CD4-positive, alpha-beta T cell treated with Interleukin-12 subunit alpha and Interleukin-12 subunit beta, for 1 hour (primary cell): ENCODE measurements around the gene GJC1.

Experiments
- DNase-seq: peaks from one replicate; pipeline ENCODE4 v3.0.0-alpha.2; 2020

The GJC1 gene

DNA sequence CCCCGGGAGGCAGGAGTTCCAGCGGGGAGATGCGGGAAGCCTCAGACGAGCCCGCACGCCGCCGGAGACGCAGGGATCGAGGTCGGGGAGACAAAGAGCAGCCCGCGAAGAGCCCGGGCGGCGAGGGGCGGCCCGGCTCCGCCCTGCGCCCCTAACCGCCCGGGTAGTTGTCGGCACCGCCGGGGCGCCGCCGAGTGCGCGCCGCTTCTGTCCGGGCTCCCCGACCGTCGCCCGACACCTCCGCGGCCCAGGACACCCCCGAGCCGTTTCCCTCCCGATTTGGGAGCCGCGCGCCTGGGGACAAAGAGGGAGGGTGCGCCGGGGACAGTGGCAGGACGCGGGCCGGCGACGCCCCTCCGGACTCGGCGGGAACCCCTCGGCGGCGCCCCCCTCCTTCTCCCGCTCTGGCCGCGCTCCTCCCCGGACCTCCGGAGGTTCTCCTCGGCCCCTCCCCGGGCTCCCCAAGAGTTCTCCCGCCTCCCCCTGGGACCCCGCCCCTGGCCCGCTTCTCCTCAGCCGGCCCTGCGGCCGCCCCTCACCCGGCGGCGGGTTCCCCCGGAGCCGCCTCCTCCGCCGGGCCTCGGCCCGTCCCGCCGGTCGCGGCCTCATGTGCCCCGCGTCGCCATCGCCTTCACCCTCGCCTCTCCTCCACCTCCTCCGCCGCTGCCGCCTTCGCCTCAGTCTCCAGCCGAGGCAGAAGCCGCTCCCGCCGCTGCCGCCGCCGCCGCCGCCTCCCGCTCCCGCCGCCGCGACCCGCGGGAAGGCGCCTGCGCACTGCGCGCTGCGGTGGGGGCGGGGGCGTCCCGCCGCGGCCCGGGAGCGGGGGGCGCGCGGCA is at the start of gene GJC1:
TSS of gene GJC1 (minus strand) at position 765 of the 836 bp plus-strand sequence. CDS start 24,470 bp downstream, outside the sequence.
- DNase-seq = peak; percentile 6

DNA sequence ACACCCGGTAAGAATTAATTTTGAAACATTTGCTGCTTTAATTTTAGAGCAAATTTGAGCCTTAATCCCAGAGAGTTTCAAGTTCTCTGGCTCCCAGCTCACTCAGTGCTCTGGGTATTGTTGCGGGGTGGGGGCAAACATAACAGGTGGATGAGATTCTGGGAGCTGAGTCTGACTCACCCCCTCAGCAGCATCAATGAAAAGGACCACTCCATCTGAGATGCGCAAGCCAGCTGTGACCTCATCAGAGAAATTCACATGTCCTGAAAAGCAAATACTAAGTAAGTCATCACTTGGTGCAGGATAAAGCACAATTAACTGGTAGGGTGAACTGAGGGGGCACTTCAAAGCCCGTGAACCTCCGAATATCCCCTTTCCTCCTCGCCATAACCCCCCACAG is 49.3 kb upstream of the GJC1 start:
- DNase-seq = no peak

DNA sequence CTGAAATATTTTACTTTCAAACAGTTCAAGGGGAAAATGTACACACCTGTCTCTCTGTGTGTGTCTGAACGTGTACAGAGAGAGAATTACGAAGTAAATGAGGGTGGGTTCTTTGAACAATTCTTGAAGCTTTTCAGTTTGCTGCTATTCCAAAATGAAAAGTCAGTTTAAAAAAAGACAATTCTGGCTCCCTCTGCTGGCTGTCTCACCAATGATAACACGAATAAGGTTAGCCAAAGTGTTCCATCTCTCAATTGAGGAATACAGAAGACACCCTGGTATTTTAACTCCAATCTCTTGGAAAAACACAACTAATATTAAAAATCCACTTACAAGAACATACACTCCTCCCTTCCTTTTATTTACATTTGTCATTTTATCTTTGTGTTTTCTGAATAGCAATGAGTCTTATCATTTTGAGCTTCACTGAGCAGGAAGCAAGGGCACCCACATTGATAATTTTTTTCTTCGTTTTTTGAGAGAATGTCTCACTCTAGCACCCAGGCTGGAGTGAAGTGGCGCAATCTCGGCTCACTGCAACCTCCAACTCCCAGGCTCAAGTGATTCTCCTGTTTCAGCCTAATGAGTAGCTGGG is 48.6 kb upstream of the GJC1 start:
- DNase-seq = peak; percentile 37

DNA sequence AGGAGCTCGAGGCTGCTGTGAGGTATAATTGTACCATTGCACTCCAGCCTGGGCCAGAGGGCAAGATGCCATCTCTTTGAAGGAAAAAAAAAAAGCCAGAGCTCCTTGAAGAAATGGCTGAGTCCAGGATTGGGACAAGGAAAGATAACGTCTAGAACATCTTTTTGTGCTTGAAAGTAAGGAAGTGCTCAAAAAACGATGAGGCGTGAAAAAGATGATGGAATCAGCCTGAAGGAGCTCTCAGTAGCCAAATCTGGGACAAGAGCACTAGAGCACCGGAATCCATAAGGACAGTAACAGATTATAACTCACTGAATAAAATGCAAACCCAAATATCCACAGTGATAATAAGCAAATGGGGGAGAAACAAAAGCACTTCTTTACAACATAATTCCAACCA is 47.0 kb upstream of the GJC1 start:
- no peak for DNase-seq

DNA sequence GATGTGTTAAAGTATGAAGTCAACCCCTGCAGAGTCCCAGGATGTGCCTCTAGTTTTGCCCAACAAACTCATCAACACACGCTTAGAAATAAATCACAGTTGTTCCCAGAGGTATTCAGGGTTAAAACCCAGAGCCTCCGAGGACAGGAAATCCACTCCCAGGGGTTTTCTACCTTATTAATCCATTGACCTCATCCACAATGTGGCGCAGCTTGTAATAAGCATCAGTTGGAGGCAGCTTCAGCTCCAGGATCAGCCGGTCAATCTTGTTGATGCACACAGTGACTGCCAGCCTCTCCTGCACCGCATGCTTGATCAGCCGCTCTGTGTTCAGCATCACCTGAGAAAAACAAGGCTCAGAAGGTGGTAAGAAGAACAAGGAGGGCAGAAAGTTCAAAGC is 45.7 kb upstream of the GJC1 start:
- DNase-seq = no peak

DNA sequence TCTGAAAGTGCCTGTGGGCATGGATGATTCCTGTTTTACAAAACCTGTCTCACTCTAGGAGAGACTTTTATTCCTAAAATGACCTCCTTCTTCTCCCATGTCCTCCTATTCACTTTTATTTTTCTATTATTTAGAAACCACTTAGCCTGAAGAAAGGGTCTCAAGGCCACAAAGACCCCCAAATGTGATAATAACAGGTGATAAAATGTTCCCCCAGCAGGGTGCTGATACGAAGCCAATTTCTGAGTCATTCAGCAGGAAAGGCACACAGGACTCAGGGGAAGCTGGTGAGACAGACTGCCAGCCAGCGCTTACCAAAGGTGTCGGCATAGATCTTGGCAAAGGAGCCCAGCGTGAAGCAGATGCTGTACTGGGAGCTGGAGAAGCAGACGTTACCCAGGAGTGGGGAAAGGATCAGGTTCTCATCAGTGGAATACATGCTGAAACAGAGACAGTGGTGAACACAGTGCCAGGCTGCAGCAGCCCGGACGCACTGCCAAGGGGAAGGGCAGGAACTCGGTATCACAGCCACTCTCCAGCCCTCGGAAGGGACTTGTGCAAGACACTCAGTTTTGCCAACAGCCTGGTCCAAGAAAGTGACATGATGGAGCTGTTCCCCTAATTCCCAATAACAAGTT is 42.2 kb upstream of the GJC1 start:
- no peak for DNase-seq

DNA sequence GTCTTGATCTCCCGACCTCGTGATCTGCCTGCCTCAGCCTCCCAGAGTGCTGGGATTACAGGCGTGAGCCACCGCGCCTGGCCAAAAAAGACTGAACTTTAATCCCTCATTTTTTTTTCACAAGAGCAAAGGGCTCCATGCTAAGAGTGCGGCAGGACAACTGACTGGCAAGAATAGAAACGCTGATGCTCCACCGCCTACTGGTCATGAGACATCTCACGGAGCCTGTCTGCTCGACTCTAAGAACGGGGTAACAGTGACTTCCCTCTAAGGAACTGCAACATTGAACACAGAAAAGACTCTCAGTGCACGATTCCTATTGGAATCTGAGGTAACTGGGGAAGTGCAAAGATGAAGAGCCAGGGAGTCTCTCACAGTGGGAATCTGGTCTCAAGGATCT is 41.5 kb upstream of the GJC1 start:
- DNase-seq = no peak

DNA sequence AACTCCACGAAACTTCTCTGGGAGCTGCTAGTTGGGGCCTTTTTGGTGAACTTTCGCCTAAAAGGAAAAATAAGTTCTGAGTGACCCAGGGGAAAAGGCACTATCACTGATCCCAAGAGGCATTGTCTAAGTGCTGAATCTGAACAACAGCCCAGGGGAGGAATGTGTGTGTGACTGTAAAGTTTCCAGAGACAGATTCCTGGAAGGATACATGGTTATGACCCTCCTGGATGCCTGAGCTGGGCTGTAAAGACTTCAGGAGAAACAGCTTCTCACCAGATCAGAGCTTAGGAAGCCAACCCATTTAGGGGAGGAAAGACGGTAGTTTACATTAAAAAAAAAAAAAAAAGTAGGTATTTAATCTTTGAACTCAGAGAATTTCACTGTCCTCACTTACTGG is 37.8 kb upstream of the GJC1 start:
- DNase-seq = no peak

DNA sequence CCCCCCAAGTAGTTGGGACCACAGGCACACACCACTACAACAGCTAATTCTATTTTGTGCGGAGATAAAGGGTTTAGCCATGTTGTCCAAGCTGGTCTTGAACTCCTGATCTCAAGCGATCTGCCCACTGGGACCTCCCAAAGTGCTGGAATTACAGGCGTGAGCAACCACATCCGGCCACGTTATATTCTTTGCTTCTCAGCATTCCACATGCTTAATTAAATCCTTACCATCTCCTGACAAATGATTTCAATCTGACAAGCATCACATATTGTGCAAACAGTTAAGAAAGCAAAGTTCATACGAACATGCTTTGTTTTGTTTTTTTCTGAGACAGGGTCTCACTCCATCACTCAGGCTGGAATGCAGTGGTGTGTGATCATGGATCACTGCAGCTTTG is 35.8 kb upstream of the GJC1 start:
- no peak for DNase-seq

DNA sequence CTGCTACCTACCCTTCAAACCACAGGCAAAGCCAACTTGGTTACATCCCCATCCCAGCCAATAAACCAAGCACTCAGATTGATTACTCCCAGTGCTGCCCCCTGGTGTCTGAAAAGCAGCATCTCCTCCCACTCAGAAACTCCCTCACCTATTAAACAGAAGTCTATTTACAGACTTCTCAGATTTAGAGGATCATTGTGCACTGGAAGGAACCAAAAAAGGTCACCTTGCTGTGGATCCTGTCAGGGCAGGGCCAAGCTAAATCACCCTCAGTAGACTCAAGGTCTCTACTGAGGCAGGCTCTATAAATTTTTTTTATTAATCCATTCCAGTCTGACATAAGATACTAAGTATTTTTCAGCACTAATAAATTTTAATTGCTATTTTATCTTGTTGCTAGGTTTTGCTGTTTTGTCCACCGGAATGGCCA is 35.2 kb upstream of the GJC1 start:
- peak; percentile 75 for DNase-seq

DNA sequence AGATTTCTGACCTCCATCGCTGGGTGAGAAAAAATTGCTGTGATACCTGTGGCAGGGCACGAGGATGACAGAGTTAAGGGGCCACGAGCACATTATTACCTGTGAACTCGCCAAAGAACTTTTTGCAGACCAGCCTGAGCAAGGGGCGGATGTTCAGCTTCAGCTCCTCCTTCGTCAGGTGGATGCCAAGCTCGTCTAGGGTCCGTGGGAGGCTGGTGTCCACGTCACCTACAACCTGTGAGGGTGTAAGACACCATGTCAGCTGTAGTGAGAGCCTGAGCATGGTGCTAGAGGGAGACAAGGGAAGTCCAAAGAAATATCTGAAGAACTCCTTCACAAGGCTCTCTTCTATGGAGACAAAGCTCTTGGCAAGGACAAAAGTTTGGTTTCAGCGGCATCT is 34.7 kb upstream of the GJC1 start:
- DNase-seq = no peak

DNA sequence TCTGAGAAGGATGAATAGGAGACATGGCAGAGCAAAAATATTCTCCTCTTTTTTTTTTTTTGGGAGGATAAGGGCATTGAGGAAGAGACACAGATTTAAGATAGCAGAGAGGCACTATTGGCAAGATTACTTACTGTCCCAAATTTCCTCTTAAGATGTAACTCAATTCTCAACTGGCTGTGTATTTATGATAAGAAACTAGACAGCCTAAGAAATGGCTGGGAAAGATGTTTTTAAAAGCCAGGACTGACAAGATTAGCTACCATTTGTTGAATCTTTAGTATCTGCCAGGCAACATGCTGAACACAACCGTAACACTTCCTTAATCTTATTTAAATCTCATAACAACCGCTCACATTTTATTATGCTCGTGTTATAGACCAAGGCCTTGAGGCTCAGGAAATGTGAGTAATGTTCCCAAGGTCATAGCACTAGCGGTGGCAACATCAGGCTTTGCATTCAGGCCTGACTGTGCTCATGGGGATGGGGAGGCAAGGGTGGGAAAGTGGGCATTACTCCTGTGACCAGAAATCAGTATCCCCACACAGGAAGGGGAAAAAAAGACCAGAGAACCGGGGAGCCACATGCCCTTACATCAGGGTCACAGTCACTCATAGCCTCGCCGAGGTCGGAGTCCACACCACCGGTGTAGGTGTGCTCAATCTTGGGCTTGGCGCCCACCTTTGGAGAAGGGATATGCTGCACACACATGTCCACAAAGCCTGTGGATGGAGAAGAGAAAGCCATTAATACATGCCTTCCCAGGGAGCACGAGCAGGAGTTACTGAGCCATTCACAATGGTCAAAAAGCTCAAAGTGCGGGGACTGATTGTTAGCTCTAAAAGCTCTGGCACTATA is 33.2 kb upstream of the GJC1 start:
- no peak for DNase-seq

DNA sequence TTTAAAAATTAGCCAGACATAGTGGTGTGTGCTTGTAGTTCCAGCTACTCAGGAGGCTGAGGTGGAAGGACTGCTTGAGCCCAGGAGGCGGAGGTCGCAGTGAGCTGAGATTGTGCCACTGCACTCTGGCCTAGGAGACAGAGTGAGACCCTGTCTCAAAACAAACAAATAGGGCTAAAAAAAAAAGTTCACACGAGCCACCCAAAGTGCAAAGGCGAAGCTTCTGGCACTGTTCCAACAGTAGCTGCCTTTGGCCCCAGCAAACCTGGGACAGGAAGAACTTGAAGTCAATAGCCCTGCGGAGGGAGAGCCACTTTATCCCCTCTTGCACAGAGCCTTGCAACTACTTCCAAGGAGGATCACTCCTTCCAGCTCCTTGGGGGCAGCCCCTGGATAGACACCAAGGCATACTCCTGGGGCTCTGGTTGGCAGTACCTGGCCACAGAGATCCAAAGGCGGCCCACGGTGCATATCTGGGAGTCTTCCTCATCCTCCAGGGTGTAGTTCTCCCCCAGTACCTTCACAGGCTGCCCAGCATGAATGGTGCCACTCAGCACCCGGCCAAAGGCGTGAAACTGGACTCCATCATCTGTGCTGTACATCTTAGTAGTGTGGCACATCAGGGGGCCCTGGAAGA is 32.3 kb upstream of the GJC1 start:
- no peak for DNase-seq

DNA sequence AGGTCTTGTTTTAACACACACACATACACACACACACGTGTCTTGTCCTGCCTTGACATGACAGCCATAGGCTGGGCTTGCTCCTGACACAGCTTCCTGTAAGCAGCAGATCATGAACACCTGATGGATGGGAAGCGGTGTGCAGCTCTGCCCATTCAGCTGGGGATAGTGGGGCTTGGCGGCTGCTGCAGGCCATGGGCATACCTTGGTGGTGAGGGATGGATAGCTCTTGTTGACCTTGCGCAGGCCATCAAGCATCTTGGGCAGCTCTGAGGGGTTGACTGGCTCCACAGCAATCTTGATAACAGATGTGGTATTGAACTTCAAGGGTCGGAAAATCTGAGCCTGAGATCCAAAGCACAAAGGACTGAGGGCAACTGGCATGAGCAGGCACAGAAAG is 29.6 kb upstream of the GJC1 start:
- no peak for DNase-seq

DNA sequence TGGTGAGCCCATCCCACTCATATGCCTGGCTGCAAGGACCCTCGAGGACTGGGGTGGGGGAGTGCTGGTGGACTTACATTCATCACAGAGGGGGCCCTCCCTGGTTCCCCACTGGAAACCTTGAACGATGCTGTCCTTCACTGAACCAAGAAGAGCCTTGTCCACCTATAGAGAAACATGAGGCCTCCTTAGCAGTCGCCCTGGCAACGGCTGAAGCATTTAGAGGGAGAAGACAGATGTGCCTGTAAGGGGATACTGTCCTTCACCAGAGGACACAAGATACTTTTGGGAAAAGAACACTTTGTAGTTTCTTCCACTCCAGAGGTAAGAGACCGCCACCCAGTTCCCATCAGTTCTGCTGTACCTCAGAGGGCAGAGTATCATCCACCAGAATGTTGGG is 24.1 kb upstream of the GJC1 start:
- no peak for DNase-seq

DNA sequence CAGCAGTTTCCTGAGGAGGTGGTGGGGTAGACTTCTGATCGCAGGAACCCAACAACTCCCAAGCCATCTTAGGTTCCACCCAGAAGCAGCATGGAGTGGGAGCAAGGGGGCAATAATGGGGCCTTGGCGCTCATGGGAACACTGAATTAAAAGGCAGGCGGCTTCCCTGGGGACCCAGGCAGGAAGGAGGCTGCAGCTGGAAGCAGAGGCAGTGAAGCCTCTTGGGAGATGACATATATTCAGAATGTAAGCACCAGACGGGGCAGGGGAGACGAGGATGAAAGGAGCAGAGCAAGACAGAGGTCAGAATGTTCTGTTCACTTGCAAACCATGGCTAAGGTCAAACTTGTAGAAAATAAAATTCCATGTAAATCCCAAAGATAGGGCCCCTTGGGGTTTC is 20.5 kb upstream of the GJC1 start:
- no peak for DNase-seq

DNA sequence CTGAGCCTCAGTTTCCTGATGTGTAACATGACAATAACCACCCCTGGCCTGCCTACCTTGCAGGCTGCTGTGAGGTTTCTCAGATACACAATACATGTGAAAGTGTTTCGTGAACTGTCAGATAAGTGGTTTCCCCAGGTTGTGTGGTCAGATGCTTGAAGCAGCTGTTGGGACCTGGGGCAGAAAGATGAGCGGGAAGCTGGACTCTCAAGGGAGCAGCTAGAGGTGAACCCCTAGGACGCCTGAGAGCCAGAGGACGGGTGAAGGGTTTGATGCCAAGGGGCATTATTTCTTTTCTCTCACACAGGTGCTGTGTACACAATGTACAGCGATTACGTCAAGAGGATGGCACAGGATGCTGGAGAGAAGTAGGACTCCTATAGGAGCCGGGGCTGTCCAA is 19.9 kb upstream of the GJC1 start:
- no peak for DNase-seq

DNA sequence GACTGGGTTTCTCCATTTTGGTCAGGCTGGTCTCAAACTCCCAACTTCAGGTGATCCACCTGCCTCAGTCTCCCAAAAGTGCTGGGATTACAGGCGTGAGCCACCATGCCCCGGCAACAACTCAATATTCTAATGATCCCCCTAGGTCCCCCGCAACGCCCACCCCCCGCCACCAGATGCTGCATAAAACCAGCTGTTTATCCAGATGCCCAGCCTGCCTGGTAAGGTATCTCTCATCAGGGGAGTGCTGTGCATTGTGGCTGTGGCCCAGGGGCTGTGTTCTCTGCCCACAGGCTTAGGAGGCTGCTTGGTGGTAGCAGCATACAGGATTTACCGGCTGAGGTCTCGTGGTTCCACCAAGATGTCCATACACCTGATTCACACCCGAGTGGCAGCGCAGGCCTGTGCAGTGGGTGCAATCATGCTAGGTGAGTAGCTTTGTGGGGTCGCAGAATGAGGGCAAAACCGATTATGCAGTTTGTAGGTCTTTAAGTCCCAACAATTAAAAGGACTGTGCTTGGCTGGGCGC is 18.9 kb upstream of the GJC1 start:
- no peak for DNase-seq

DNA sequence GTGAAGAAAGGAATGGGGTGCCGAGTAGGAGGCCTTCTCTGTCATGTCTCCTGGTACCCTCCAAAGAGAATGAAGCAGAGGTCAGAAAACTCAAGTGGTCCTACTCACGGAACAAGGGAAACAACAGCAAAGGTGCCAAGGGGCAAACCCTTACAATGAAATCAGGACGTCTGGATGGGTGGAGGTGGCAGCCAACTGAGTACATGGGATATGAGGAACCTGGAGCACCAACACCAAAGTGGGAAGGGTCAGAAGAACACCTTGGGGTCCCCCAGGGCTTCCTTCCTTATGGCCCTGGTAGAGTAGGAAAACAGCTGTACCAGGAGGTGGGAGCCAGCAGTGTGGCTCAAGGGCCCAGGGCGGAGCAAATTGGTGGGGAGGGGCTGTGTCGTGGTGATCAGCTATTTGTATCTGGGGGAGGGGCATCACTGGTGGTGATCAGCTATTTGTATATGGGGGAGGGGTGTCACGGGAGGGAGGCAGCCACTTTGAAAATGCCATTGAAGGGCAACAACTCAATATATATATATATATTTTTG is 18.2 kb upstream of the GJC1 start:
- no peak for DNase-seq

DNA sequence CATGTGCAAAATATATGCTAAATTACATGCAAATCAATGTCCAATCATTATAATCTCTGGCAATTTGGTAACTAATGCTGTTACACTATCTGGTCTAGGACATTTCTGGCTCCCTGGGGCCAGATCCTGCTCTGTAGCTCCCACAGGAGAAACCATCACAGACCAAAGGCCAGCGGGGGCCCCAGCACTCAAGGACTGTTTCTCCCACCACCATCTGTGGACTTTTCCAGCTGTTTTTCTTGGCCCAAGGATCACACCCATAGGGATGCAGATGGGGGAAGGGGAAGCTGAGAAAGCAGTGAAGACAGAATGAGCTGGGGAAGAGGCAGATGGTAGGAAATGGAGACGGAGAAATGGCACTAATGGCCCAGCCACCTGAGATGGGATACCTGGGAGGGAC is 17.5 kb upstream of the GJC1 start, which contains the start of gene HIGD1B:
TSS of gene HIGD1B (plus strand) at position 298 of the 400 bp plus-strand sequence. CDS start 270 bp downstream, outside the sequence.
- DNase-seq = no peak

DNA sequence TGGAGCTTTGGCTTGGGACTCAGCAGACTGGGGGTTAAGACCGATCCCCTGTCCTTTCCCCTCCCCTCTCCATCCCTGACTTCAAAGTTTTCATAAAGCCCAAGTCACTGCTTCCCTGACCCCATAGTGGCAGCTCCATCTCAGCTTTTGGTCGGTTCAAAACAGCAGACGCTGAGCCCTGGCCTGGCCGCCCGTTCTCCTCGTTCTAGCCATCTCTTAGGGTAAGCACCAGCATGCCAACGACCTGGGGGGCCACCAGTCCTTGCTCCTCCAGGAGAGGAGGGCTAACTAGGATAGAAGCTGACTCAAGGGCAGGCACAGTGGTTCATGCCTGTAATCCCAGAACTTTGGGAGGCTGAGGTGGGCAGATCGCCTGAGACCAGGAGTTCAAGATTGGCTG is 16.1 kb upstream of the GJC1 start:
- DNase-seq = no peak

DNA sequence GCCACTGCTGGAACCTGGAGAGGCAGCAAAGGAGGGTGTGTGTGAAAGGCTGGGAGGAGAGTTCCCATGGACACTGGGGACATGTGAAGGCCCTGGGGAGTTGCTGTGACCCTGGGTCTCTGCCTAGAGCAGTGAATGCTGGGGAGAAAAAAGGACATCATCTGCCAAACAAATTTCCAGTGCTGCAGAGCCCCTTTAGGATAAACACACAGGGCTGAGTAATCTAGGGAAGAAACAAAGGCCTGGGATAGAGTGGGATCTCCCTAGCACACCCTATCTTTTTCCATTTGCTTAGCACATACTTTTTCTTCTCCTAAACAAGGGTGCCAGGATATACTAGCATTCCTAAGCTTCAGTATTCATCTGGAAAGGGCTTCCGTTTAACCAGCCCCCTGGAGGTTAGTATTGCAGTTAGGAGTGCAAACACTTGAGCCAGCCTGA is 14.3 kb upstream of the GJC1 start:
- no peak for DNase-seq
